HG03378 (cell line): ENCODE results near the gene TMEM114.
A peak's percentile ranks its signal among the peaks of the same experiment; 100 is the strongest.
"Not testable (repeated sequence)": the region's sequence is repeated elsewhere in the genome, so short reads cannot be mapped to it uniquely, and the experiment has no call there.

Experiments used
- ATAC-seq: cut with Tn5 transposase; IDR thresholded peaks from one replicate; pipeline ENCODE4 v1.9.1; 2021; ENCODE audit warnings: mild to moderate bottlenecking, moderate library complexity; ENCODE audit not compliant: unreplicated experiment

The TMEM114 gene

GRCh38 chr16:8576141-8577004 lies 13.9 kb downstream of the TMEM114 start:
- ATAC-seq = no peak

GRCh38 chr16:8575399-8575798 lies 14.9 kb downstream of the TMEM114 start:
- ATAC-seq = no peak

GRCh38 chr16:8572919-8573724 lies 17.2 kb downstream of the TMEM114 start:
- ATAC-seq = no peak

- no peak for ATAC-seq
Observed at GRCh38 chr16:8572063-8572918, 18.0 kb downstream of the TMEM114 start.

- ATAC-seq = no peak
Observed at GRCh38 chr16:8571061-8571596, 19.2 kb downstream of the TMEM114 start.

GRCh38 chr16:8570393-8570792 lies 19.9 kb downstream of the TMEM114 start:
- not testable (repeated sequence) for ATAC-seq

GRCh38 chr16:8569650-8570346 lies 20.5 kb downstream of the TMEM114 start:
- ATAC-seq = no peak

GRCh38 chr16:8568231-8568617 lies 22.1 kb downstream of the TMEM114 start:
- no peak for ATAC-seq

- ATAC-seq = peak; percentile 96
Observed at GRCh38 chr16:8567355-8568230, 22.7 kb downstream of the TMEM114 start.

- ATAC-seq = no peak
Observed at GRCh38 chr16:8565498-8565897, 24.8 kb downstream of the TMEM114 start.

- ATAC-seq = no peak
Observed at GRCh38 chr16:8564934-8565345, 25.4 kb downstream of the TMEM114 start.

- not testable (repeated sequence) for ATAC-seq
Observed at GRCh38 chr16:8563944-8564540, 26.3 kb downstream of the TMEM114 start.

GRCh38 chr16:8561496-8561895 lies 28.8 kb downstream of the TMEM114 start:
- ATAC-seq = no peak

- no peak for ATAC-seq
Observed at GRCh38 chr16:8555400-8555799, 34.9 kb downstream of the TMEM114 start.

- peak; percentile 83 for ATAC-seq
Observed at GRCh38 chr16:8554881-8555280, 35.4 kb downstream of the TMEM114 start.

- no peak for ATAC-seq
Observed at GRCh38 chr16:8554022-8554421, 36.3 kb downstream of the TMEM114 start.

- ATAC-seq = no peak
Observed at GRCh38 chr16:8552487-8553221, 37.7 kb downstream of the TMEM114 start.
